HepG2 (cell line): ENCODE data around the gene DNAJC10. TPM values are rescaled to one million over a fixed set of nuclear protein-coding genes. Genes with fewer than 3 reads are reported as not detected.

Experiments
- BRF2 ChIP-seq: sonication (generic); formaldehyde crosslinking; IDR thresholded peaks from 2 replicates; pipeline ENCODE4 v1.8.1; 2022; ENCODE audit warnings: mild to moderate bottlenecking, missing genetic modification reagents
- GPN1 ChIP-seq: sonication (generic); formaldehyde crosslinking; IDR thresholded peaks from 2 replicates; pipeline ENCODE4 v1.5.1; 2020; ENCODE audit warnings: missing genetic modification reagents, borderline replicate concordance
- PAF1 ChIP-seq: IDR thresholded peaks from 2 replicates; pipeline ENCODE4 v1.6.1; 2016; ENCODE audit warnings: missing genetic modification reagents, missing compliant biosample characterization
- RAD21 ChIP-seq: fragments of 450-650 bp; formaldehyde crosslinking; IDR thresholded peaks from 2 replicates; pipeline ENCODE4 v1.5.0; 2020; ENCODE audit warnings: mild to moderate bottlenecking
- RERE ChIP-seq: IDR thresholded peaks from 2 replicates; pipeline ENCODE4 v1.6.1; 2016; ENCODE audit warnings: low read depth, missing genetic modification reagents, missing compliant biosample characterization
- SMC3 ChIP-seq: IDR thresholded peaks from 2 replicates; pipeline ENCODE4 v1.6.1; 2011; ENCODE audit warnings: low read length, improper control_type of control experiment
- STAG1 ChIP-seq: sonication (generic); formaldehyde crosslinking; IDR thresholded peaks from 2 replicates; pipeline ENCODE4 v1.4.0; 2020; ENCODE audit warnings: missing genetic modification reagents
- THYN1 ChIP-seq: sonication (generic); formaldehyde crosslinking; IDR thresholded peaks from 2 replicates; pipeline ENCODE4 v1.8.1; 2023; ENCODE audit warnings: low read depth, mild to moderate bottlenecking, moderate library complexity, missing genetic modification reagents, borderline replicate concordance
- U2AF1 ChIP-seq: fragments of 200-400 bp; formaldehyde crosslinking; optimal IDR thresholded peaks from 2 replicates; pipeline ENCODE3; 2017; ENCODE audit warnings: mild to moderate bottlenecking, low read depth, low read length
- XRCC5 ChIP-seq: fragments of 200-400 bp; formaldehyde crosslinking; optimal IDR thresholded peaks from 2 replicates; pipeline ENCODE3; 2017; ENCODE audit warnings: mild to moderate bottlenecking, low read length
- ZBTB49 ChIP-seq: sonication (generic); formaldehyde crosslinking; IDR thresholded peaks from 2 replicates; pipeline ENCODE4 v1.4.0; 2020; ENCODE audit warnings: missing genetic modification reagents, borderline replicate concordance
- ZFP41 ChIP-seq: sonication (generic); formaldehyde crosslinking; IDR thresholded peaks from 2 replicates; pipeline ENCODE4 v1.4.0; 2020; ENCODE audit warnings: mild to moderate bottlenecking, missing genetic modification reagents, borderline replicate concordance
- ZNF446 ChIP-seq: sonication (generic); formaldehyde crosslinking; IDR thresholded peaks from 2 replicates; pipeline ENCODE4 v1.5.0; 2020; ENCODE audit warnings: mild to moderate bottlenecking, missing genetic modification reagents
- ZSCAN22 ChIP-seq: sonication (generic); formaldehyde crosslinking; IDR thresholded peaks from 2 replicates; pipeline ENCODE4 v1.4.0; 2020; ENCODE audit warnings: mild to moderate bottlenecking, missing genetic modification reagents
- polyA plus RNA-seq, 8 experiments: library from polyadenylated mRNA; depleted of rRNA in 3 of 8; stranded (reverse) in 7 of 8; unstranded in 1 of 8; fragments of >200 nt; fragmentation: Illumina TruSeq in 4 of 8; extraction: Trizol in 4 of 8; gene quantifications; 2 replicates each; pipeline versions ENCODE4 v1.2.1 to v1.2.3, GENCODE V29; 2011 to 2016; ENCODE audit warnings: low read depth in 4 of 8, missing spikeins in 1 of 8, mixed read lengths in 1 of 8; ENCODE audit not compliant: insufficient read depth in 1 of 8
- total RNA-seq, 5 experiments: library from RNA; depleted of rRNA; stranded (reverse); fragments of >200 nt; fragmentation: Illumina TruSeq; extraction: Trizol; gene quantifications; 2 replicates each; pipeline ENCODE4 v1.2.3, GENCODE V29; 2016; ENCODE audit warnings: low read depth in 1 of 5
- TF ChIP-seq, protein P1 (sequence below): sonication (generic); formaldehyde crosslinking; conservative IDR thresholded peaks from 2 replicates; pipeline ENCODE4 v1.8.0; 2022; ENCODE audit warnings: low read depth, missing genetic modification reagents
- TF ChIP-seq, protein P2 (sequence below): sonication (generic); formaldehyde crosslinking; IDR thresholded peaks from 2 replicates; pipeline ENCODE4 v1.9.0; 2022; ENCODE audit warnings: missing genetic modification reagents, mild to moderate bottlenecking, borderline replicate concordance

The DNAJC10 gene
- total and polyA plus RNA-seq, 2 of the 13 experiments (the other 11 are each of a cell fraction or from before 2014, with no cell fraction given), result 44.1 to 178 TPM

DNA sequence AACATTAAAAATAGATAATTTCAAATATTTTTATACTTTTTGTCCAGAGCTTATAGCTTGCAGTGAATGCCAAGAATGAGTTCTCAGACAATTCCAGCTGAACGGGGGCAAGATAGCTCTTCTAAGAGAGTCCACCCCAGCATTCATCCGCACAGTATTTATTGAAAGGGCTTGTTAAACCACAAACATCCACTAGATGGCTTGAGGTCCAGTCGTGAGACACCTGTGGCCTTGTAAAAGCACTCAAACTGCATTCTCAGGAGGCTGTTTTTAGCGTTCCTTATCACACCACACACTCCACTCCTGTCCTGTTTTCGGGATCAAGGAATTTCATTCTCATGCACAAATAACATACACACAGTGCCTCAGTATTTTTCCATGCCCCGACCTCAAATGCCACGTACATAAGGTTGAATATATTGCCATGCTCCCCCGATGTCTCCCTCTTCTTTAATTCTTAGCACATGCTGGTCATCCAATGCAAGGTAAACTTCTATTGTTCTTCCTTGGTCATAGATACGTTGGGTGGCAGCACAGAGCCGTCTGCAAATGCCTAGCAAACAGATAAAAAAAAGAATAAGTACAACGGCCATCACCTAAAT lies 47.4 kb downstream of the DNAJC10 start (continued):
- no peak for TF ChIP-seq RERE (CRISPR knock-in tag)
- no peak for TF ChIP-seq GPN1 (CRISPR knock-in tag)
- no peak for TF ChIP-seq BRF2 (CRISPR knock-in tag)
- peak; percentile 25 for TF ChIP-seq XRCC5
- TF ChIP-seq ZBTB49, result no peak
- peak; percentile 53 for TF ChIP-seq STAG1 (CRISPR knock-in tag)
- TF ChIP-seq ZFP41 (CRISPR knock-in tag), result no peak
- TF ChIP-seq, protein P1, sequence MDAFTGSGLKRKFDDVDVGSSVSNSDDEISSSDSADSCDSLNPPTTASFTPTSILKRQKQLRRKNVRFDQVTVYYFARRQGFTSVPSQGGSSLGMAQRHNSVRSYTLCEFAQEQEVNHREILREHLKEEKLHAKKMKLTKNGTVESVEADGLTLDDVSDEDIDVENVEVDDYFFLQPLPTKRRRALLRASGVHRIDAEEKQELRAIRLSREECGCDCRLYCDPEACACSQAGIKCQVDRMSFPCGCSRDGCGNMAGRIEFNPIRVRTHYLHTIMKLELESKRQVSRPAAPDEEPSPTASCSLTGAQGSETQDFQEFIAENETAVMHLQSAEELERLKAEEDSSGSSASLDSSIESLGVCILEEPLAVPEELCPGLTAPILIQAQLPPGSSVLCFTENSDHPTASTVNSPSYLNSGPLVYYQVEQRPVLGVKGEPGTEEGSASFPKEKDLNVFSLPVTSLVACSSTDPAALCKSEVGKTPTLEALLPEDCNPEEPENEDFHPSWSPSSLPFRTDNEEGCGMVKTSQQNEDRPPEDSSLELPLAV, result no peak
- TF ChIP-seq THYN1, result no peak
- TF ChIP-seq RAD21 (CRISPR knock-in tag), result 0 out of 2 replicates have a peak, but pooled peaks have one; percentile 27
- TF ChIP-seq ZSCAN22 (CRISPR knock-in tag), result no peak
- TF ChIP-seq SMC3, result peak; percentile 66
- no peak for TF ChIP-seq ZNF446 (CRISPR knock-in tag)
- TF ChIP-seq U2AF1, result no peak
- no peak for TF ChIP-seq PAF1
- TF ChIP-seq, protein P2, sequence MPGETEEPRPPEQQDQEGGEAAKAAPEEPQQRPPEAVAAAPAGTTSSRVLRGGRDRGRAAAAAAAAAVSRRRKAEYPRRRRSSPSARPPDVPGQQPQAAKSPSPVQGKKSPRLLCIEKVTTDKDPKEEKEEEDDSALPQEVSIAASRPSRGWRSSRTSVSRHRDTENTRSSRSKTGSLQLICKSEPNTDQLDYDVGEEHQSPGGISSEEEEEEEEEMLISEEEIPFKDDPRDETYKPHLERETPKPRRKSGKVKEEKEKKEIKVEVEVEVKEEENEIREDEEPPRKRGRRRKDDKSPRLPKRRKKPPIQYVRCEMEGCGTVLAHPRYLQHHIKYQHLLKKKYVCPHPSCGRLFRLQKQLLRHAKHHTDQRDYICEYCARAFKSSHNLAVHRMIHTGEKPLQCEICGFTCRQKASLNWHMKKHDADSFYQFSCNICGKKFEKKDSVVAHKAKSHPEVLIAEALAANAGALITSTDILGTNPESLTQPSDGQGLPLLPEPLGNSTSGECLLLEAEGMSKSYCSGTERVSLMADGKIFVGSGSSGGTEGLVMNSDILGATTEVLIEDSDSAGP (CRISPR knock-in tag), result no peak
